D721Med (cell line): ENCODE results near the gene BDH1.
"Not testable (repeated sequence)": the region's sequence is repeated elsewhere in the genome, so short reads cannot be mapped to it uniquely, and the experiment has no call there.

Source experiments
- DNase-seq: peaks from one replicate; pipeline ENCODE4 v3.0.0; 2011; ENCODE audit warnings: low spot score; ENCODE audit not compliant: insufficient read length
- FAIRE-seq: peaks from 2 replicates; lab custom pipeline; 2011; peaks lifted over from hg19 to GRCh38; lab: Jason Lieb, UNC
- TF ChIP-seq, protein P1 (sequence below): IDR thresholded peaks from 2 replicates; pipeline ENCODE4 v1.5.1; 2012; ENCODE audit warnings: mild to moderate bottlenecking, control low read depth; ENCODE audit not compliant: insufficient read depth; ENCODE audit errors: missing control alignments

BDH1 gene

DNA sequence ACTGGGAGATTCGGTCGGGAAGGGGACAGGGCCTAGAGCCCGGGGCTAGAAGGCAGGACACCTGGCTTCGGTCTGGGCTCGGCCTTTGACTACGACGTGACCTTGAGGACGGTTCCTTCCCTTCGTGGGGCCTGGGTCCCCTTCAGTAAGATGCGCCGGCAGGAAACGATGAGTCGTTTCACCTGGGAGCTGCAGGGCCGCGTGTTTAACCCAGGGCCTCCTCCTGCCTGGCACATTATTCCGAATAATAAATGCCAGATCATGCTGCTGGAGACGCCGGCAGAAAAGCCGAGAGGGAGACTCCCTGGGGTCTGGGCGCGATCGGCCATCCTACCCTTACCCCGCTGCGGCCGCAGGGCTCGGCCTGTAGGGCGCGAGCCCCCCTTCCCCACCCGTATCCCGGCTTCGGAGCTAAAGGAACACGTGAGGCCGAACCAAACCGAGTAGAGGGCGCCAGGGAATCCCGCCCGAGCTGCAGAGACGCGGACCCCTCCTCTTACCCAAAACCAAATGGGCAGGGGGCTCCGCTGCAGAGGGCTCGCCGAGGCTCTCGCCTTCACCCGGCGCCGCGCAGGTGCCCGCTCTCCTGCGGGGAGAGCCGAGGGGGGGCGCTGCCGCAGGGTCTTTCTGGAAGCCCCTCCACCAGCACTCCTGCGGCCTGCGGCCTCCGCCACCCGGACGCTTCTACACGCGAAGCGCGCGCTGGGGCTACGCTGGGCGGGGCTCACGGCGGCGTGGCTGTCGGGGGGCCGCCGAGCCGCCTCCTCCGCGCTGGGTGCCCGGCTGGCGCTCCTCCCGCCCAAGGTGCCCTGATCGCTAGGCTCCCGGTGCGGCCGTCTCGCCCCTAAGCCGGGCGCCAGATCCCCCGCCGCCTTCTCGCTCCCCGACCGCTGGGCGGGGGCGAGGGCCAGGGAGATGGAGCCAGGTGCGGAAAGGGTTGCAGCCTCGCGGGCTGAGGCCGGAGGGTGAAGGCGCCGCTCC, at the start of gene BDH1:
Gene BDH1 (minus strand): TSS at position 688 of the 981 bp plus-strand sequence. CDS start 9,525 bp downstream, outside the sequence.
- TF ChIP-seq, protein P1, sequence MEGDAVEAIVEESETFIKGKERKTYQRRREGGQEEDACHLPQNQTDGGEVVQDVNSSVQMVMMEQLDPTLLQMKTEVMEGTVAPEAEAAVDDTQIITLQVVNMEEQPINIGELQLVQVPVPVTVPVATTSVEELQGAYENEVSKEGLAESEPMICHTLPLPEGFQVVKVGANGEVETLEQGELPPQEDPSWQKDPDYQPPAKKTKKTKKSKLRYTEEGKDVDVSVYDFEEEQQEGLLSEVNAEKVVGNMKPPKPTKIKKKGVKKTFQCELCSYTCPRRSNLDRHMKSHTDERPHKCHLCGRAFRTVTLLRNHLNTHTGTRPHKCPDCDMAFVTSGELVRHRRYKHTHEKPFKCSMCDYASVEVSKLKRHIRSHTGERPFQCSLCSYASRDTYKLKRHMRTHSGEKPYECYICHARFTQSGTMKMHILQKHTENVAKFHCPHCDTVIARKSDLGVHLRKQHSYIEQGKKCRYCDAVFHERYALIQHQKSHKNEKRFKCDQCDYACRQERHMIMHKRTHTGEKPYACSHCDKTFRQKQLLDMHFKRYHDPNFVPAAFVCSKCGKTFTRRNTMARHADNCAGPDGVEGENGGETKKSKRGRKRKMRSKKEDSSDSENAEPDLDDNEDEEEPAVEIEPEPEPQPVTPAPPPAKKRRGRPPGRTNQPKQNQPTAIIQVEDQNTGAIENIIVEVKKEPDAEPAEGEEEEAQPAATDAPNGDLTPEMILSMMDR, result no peak
- FAIRE-seq, result no peak
- DNase-seq, result no peak

DNA sequence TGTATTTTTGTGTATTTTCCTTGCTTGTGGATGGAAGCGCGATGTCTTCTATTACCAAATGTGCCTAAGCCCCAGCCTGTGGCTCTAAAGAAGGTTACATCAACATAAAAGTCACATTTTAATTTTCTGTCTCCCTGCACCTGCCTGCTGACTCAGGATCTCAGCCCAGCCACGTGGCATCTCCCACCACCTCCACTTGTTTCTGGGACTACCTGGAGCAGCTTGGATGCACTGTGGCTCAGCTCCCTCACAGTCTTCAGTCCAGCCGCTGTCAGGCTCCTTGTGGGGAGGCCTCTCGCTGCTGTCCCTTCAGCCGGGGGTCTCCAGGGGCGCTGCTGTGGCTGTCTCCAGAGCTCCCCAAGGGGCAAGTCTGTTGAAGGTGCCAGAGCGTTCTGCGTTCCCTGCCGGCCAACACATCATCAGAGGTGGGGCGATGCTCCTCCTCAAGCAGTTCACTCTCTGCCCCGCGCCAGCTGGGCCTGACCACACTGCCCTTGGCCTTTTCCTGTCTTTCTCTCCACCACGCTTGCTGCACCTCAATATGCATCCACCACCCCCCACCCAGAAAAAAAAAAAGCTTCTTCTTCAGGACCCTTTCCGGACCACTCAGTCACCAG, 47.7 kb upstream of the BDH1 start:
- DNase-seq (no peak), FAIRE-seq (no peak)
- TF ChIP-seq, protein P1, result no peak

DNA sequence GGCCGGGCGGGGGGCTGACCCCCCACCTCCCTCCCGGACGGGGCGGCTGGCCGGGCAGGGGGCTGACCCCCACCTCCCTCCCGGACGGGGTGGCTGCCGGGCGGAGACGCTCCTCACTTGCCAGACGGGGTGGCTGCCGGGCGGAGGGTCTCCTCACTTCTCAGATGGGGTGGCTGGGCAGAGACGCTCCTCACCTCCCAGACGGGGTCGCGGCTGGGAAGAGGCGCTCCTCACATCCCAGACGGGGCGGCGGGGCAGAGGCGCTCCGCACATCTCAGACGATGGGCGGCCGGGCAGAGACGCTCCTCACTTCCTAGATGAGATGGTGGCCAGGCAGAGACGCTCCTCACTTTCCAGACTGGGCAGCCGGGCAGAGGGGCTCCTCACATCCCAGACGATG, 46.6 kb upstream of the BDH1 start:
- not testable (repeated sequence) for DNase-seq, FAIRE-seq

DNA sequence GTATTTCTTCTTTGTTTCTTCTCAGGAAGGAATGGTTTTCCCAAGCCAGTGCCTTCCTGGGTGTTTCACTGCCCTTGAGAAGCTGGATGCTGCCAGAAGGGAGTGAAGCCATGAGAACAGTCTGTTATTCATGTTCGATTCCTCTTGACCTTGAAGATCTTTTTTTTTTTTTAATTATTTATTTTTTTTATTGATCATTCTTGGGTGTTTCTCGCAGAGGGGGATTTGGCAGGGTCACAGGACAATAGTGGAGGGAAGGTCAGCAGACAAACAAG, 45.7 kb upstream of the BDH1 start:
- DNase-seq, FAIRE-seq: not testable (repeated sequence)

- FAIRE-seq, result no peak
Observed at GRCh38 chr3:197600796-197601565, 45.2 kb upstream of the BDH1 start.

DNA sequence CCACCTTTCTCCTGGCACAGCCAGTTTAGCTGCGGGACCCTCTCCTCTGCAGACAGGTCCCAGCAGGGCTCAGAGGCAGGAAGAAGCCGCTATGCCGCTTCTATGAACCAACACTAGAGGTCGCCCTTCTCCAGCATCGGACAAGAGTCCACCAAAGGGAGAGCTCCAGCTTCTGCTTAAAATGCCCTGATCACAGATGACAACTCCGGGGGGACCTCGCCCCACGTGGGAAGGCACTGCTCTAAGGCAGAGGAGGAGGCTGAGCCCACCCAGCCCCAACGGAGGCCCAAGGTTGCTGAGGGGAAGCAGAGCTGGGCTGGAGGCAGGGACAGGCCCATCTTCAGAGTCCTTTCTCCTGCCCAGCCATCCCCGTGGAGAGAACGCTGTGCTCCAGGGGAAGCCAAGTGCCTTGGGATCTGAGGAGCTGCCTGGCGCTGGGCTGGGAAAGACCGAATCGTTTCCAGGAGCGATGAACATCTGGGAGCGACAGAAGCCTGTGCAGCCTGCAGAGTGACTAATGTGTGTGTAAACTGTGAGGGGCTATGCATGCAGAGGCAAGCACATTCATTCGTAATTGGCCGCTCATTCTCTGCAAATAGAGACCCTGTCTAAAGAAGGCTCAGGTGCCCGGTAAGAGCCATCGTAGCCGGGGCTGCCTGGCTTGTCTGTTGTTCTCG, 43.5 kb upstream of the BDH1 start:
- FAIRE-seq, result no peak
- peak; percentile 68 for DNase-seq
- TF ChIP-seq, protein P1, result peak; percentile 87

More at GRCh38 chr3:197600796-197601565, 45.2 kb upstream of the BDH1 start:
- DNase-seq, result no peak
- TF ChIP-seq, protein P1, result no peak

GRCh38 chr3:197598404-197598980, 42.7 kb upstream of the BDH1 start:
- TF ChIP-seq, protein P1, result no peak
- FAIRE-seq (no peak), DNase-seq (no peak)
